ENCODE data around the gene ZNF274.

GRCh38 chr19:58217607-58218391 is 34.9 kb downstream of the ZNF274 start:
- TF ChIP-seq POLR2A (IDR thresholded peaks at IDR 0.05) (no peak), POLR2AphosphoS5 (IDR thresholded peaks at IDR 0.05) (no peak)
- TF ChIP-seq, protein P1, sequence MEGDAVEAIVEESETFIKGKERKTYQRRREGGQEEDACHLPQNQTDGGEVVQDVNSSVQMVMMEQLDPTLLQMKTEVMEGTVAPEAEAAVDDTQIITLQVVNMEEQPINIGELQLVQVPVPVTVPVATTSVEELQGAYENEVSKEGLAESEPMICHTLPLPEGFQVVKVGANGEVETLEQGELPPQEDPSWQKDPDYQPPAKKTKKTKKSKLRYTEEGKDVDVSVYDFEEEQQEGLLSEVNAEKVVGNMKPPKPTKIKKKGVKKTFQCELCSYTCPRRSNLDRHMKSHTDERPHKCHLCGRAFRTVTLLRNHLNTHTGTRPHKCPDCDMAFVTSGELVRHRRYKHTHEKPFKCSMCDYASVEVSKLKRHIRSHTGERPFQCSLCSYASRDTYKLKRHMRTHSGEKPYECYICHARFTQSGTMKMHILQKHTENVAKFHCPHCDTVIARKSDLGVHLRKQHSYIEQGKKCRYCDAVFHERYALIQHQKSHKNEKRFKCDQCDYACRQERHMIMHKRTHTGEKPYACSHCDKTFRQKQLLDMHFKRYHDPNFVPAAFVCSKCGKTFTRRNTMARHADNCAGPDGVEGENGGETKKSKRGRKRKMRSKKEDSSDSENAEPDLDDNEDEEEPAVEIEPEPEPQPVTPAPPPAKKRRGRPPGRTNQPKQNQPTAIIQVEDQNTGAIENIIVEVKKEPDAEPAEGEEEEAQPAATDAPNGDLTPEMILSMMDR (IDR thresholded peaks at IDR 0.05 in 8 of 11, conservative IDR thresholded peaks at IDR 0.05 in 3 of 11), result no peak
